HG03045 (cell line): ENCODE measurements around the gene ARHGAP25.

Experiments
- ATAC-seq: cut with Tn5 transposase; IDR thresholded peaks from one replicate; pipeline ENCODE4 v1.9.1; 2021; ENCODE audit warnings: mild to moderate bottlenecking, moderate library complexity; ENCODE audit not compliant: unreplicated experiment

Gene ARHGAP25

GRCh38 chr2:68827666-68828065 lies 93.1 kb downstream of the ARHGAP25 start:
- ATAC-seq, result no peak

GRCh38 chr2:68828887-68829708 lies 94.5 kb downstream of the ARHGAP25 start:
- ATAC-seq, result no peak

GRCh38 chr2:68829749-68830148 lies 95.1 kb downstream of the ARHGAP25 start:
- no peak for ATAC-seq

GRCh38 chr2:68831686-68832232 lies 97.1 kb downstream of the ARHGAP25 start:
- no peak for ATAC-seq

GRCh38 chr2:68832233-68832869 lies 97.7 kb downstream of the ARHGAP25 start:
- ATAC-seq, result peak; percentile 61

- ATAC-seq, result no peak
Observed at GRCh38 chr2:68833162-68833561, 98.6 kb downstream of the ARHGAP25 start.

GRCh38 chr2:68834737-68835376 lies 100.2 kb downstream of the ARHGAP25 start:
- ATAC-seq, result no peak

GRCh38 chr2:68835621-68836020 lies 101.0 kb downstream of the ARHGAP25 start:
- no peak for ATAC-seq

GRCh38 chr2:68837164-68837860 lies 102.7 kb downstream of the ARHGAP25 start:
- no peak for ATAC-seq

- peak; percentile 52 for ATAC-seq
Observed at GRCh38 chr2:68837861-68838341, 103.3 kb downstream of the ARHGAP25 start.

GRCh38 chr2:68838641-68839040 lies 104.0 kb downstream of the ARHGAP25 start:
- no peak for ATAC-seq

- no peak for ATAC-seq
Observed at GRCh38 chr2:68839260-68839833, 104.7 kb downstream of the ARHGAP25 start.

GRCh38 chr2:68845043-68845442 lies 110.4 kb downstream of the ARHGAP25 start:
- no peak for ATAC-seq

GRCh38 chr2:68846091-68846490 lies 111.5 kb downstream of the ARHGAP25 start:
- ATAC-seq, result no peak

GRCh38 chr2:68847751-68848150 lies 113.1 kb downstream of the ARHGAP25 start:
- ATAC-seq, result no peak

- no peak for ATAC-seq
Observed at GRCh38 chr2:68849579-68850030, 115.0 kb downstream of the ARHGAP25 start.

- no peak for ATAC-seq
Observed at GRCh38 chr2:68850524-68850923, 115.9 kb downstream of the ARHGAP25 start.

GRCh38 chr2:68853035-68853434 lies 118.4 kb downstream of the ARHGAP25 start:
- no peak for ATAC-seq

GRCh38 chr2:68853915-68854314 lies 119.3 kb downstream of the ARHGAP25 start:
- ATAC-seq, result no peak

- ATAC-seq, result no peak
Observed at GRCh38 chr2:68854476-68854875, 119.9 kb downstream of the ARHGAP25 start.
